HCT116 (cell line): ENCODE measurements around the gene CRP.

Experiments
- CEBPB ChIP-seq: IDR thresholded peaks from 2 replicates; pipeline ENCODE4 v1.6.1; 2012; ENCODE audit warnings: low read depth
- EZH2phosphoT487 ChIP-seq: fragments of 200-600 bp; IDR thresholded peaks from 2 replicates; pipeline ENCODE4 v1.6.1; 2018; ENCODE audit warnings: antibody characterized with exemption, borderline replicate concordance
- JUND ChIP-seq: IDR thresholded peaks from 2 replicates; pipeline ENCODE4 v1.6.1; 2012
- MAX ChIP-seq: IDR thresholded peaks from 2 replicates; pipeline ENCODE4 v1.6.1; 2012
- POLR2A ChIP-seq: IDR thresholded peaks from 2 replicates; pipeline ENCODE4 v1.7.0; 2011; ENCODE audit warnings: borderline replicate concordance; ENCODE audit not compliant: insufficient read depth, insufficient read length; ENCODE audit errors: extremely low read depth
- RAD21 ChIP-seq: IDR thresholded peaks from 2 replicates; pipeline ENCODE4 v1.6.1; 2012; ENCODE audit warnings: low read depth, mild to moderate bottlenecking
- SIN3A ChIP-seq: IDR thresholded peaks from 2 replicates; pipeline ENCODE4 v1.6.1; 2012; ENCODE audit warnings: low read depth
- SP1 ChIP-seq: IDR thresholded peaks from 2 replicates; pipeline ENCODE4 v1.6.1; 2012; ENCODE audit warnings: low read depth
- SRF ChIP-seq: IDR thresholded peaks from 2 replicates; pipeline ENCODE4 v1.6.1; 2012; ENCODE audit warnings: low read depth
- ZFX ChIP-seq: fragments of 450-650 bp; IDR thresholded peaks from 2 replicates; pipeline ENCODE4 v1.6.1; 2017
- ZNF274 ChIP-seq: fragments of 200-500 bp; sonication (Bioruptor generic); IDR thresholded peaks from 2 replicates; pipeline ENCODE4 v1.6.1; 2014; ENCODE audit warnings: mild to moderate bottlenecking, low read depth, low read length, inconsistent platforms
- TF ChIP-seq, protein P1 (sequence below), 3 experiments: fragments of 200-600 bp in 1 of 3; sonication (generic) in 1 of 3; IDR thresholded peaks in 2 of 3; conservative IDR thresholded peaks in 1 of 3; 2 replicates each; pipeline ENCODE4 v1.5.1; 2012 to 2017; ENCODE audit warnings: low read depth in 2 of 3, low read length in 2 of 3, antibody characterized with exemption in 1 of 3, borderline replicate concordance in 1 of 3, control low read depth in 1 of 3, mild to moderate bottlenecking in 1 of 3, mixed read lengths in 1 of 3, mixed run types in 1 of 3, moderate library complexity in 1 of 3; ENCODE audit not compliant: insufficient read depth in 1 of 3
- TF ChIP-seq, protein P2 (sequence below): IDR thresholded peaks from 2 replicates; pipeline ENCODE4 v1.6.1; 2012

GRCh38 chr1:159714529-159714928 lies at the start of gene CRP:
- TF ChIP-seq JUND (no peak), POLR2A (no peak), SRF (no peak), SP1 (no peak), CEBPB (no peak), SIN3A (no peak), MAX (no peak), ZFX (no peak), EZH2phosphoT487 (no peak), RAD21 (no peak), ZNF274 (no peak)
- TF ChIP-seq, protein P1, sequence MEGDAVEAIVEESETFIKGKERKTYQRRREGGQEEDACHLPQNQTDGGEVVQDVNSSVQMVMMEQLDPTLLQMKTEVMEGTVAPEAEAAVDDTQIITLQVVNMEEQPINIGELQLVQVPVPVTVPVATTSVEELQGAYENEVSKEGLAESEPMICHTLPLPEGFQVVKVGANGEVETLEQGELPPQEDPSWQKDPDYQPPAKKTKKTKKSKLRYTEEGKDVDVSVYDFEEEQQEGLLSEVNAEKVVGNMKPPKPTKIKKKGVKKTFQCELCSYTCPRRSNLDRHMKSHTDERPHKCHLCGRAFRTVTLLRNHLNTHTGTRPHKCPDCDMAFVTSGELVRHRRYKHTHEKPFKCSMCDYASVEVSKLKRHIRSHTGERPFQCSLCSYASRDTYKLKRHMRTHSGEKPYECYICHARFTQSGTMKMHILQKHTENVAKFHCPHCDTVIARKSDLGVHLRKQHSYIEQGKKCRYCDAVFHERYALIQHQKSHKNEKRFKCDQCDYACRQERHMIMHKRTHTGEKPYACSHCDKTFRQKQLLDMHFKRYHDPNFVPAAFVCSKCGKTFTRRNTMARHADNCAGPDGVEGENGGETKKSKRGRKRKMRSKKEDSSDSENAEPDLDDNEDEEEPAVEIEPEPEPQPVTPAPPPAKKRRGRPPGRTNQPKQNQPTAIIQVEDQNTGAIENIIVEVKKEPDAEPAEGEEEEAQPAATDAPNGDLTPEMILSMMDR (IDR thresholded peaks at IDR 0.05 in 2 of 3, conservative IDR thresholded peaks at IDR 0.05 in 1 of 3; ENCODE audit: borderline replicate concordance in 1 of 3, insufficient read depth in 1 of 3, low read depth in 2 of 3, low read length in 2 of 3) = no peak
- TF ChIP-seq, protein P2, sequence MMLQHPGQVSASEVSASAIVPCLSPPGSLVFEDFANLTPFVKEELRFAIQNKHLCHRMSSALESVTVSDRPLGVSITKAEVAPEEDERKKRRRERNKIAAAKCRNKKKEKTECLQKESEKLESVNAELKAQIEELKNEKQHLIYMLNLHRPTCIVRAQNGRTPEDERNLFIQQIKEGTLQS = no peak
